Measurements from ENCODE around the gene NADK. TPM values are rescaled to one million over a fixed set of nuclear protein-coding genes. Genes with fewer than 3 reads are reported as not detected.

The NADK gene
- total RNA-seq, 1 donor, result 45.6 TPM

GRCh38 chr1:1797731-1798341 is 19.6 kb upstream of the NADK start:
- no peak for TF ChIP-seq CTCF (IDR thresholded peaks at IDR 0.05; ENCODE audit: insufficient read depth, low read length)
- no peak for DNase-seq (ENCODE audit: low read depth)
- H3K4me3 ChIP-seq (ENCODE audit: low read depth, low read length), result no peak overlapping the region

GRCh38 chr1:1796466-1796865 is 18.2 kb upstream of the NADK start:
- no peak for DNase-seq (ENCODE audit: low read depth)
- no peak overlapping the region for H3K4me3 ChIP-seq (ENCODE audit: low read depth, low read length)
- TF ChIP-seq CTCF (IDR thresholded peaks at IDR 0.05; ENCODE audit: insufficient read depth, low read length), result peak; percentile 35

GRCh38 chr1:1794999-1795398 is 16.7 kb upstream of the NADK start:
- DNase-seq (ENCODE audit: low read depth), result no peak
- no peak for TF ChIP-seq CTCF (IDR thresholded peaks at IDR 0.05; ENCODE audit: insufficient read depth, low read length)
- H3K4me3 ChIP-seq (ENCODE audit: low read depth, low read length), result no peak overlapping the region

GRCh38 chr1:1793481-1794244 is 15.4 kb upstream of the NADK start:
- H3K4me3 ChIP-seq (ENCODE audit: low read depth, low read length), result no peak overlapping the region
- DNase-seq (ENCODE audit: low read depth), result no peak
- no peak for TF ChIP-seq CTCF (IDR thresholded peaks at IDR 0.05; ENCODE audit: insufficient read depth, low read length)

GRCh38 chr1:1788646-1789431 is 10.6 kb upstream of the NADK start:
- DNase-seq (ENCODE audit: low read depth), result peak; percentile 44
- TF ChIP-seq CTCF (IDR thresholded peaks at IDR 0.05; ENCODE audit: insufficient read depth, low read length), result peak; percentile 37

GRCh38 chr1:1788136-1788535 is 9.9 kb upstream of the NADK start:
- DNase-seq (ENCODE audit: low read depth), result no peak
- no peak for TF ChIP-seq CTCF (IDR thresholded peaks at IDR 0.05; ENCODE audit: insufficient read depth, low read length)

More at GRCh38 chr1:1788646-1789431, 10.6 kb upstream of the NADK start:
- H3K4me3 ChIP-seq (ENCODE audit: low read depth, low read length), result no peak overlapping the region

More at GRCh38 chr1:1788136-1788535, 9.9 kb upstream of the NADK start:
- no peak overlapping the region for H3K4me3 ChIP-seq (ENCODE audit: low read depth, low read length)

Data from fibroblast of the aortic adventitia (primary cell).